Fibroblast of villous mesenchyme (primary cell): ENCODE data around the gene YAP1. TPM values are rescaled to one million over a fixed set of nuclear protein-coding genes. Genes with fewer than 3 reads are reported as not detected.
A peak's percentile ranks its signal among the peaks of the same experiment; 100 is the strongest.

Source experiments
- DNase-seq: peaks from one replicate; pipeline ENCODE4 v3.0.0-alpha.2; 2010; ENCODE audit warnings: low read depth
- H3K4me3 ChIP-seq: 2 replicates; pipeline ENCODE4 v1.5.1; 2011; ENCODE audit warnings: low read depth, mild to moderate bottlenecking, low read length
- CTCF ChIP-seq: IDR thresholded peaks from 2 replicates; pipeline ENCODE4 v1.5.1; 2012; ENCODE audit warnings: low read depth, mild to moderate bottlenecking, low read length; ENCODE audit not compliant: insufficient read depth
- total RNA-seq: library from RNA; depleted of rRNA; stranded (reverse); fragments of >200 nt; gene quantifications from 2 replicates; pipeline ENCODE4 v1.2.3, GENCODE V29; 2012

Gene YAP1
- total RNA-seq, 1 donor = 148 TPM

GRCh38 chr11:102115557-102115956, 5.3 kb downstream of the YAP1 start:
- no peak for TF ChIP-seq CTCF
- H3K4me3 ChIP-seq = no peak overlapping the region
- DNase-seq = peak; percentile 64

GRCh38 chr11:102116453-102117205, 6.4 kb downstream of the YAP1 start:
- no peak overlapping the region for H3K4me3 ChIP-seq
- no peak for DNase-seq
- no peak for TF ChIP-seq CTCF

DNA sequence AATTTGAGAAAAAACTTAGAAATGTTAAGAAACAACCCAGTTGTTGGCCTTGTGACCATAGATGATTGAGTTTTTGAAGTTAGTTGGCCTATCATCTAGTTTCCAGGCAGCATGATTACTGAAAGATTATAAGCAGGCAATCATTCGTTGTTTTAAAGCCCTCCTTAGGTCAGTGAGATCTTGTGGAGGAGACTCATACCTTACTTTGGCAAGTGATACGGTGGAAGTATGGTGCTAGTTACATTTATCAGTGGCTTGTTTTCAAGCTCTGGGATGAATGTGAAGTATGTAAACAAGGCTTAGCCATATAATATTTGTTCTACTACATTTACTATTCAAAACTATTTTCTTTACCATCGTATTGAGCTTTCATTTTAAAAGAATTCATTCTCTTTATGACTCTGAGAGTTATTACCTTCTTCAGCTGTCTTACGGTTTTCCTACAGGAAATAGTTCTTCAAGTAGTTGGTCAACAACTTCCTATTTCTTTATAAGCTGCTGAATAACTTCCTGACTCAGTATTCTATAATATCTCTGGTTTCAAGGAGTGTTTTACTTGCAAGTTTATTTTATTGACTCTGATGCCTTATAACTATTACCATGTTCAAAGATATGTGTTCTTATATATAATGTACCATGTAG, 7.3 kb downstream of the YAP1 start:
- peak overlapping the region; percentile 24 for H3K4me3 ChIP-seq
- DNase-seq = peak; percentile 66
- TF ChIP-seq CTCF = no peak

DNA sequence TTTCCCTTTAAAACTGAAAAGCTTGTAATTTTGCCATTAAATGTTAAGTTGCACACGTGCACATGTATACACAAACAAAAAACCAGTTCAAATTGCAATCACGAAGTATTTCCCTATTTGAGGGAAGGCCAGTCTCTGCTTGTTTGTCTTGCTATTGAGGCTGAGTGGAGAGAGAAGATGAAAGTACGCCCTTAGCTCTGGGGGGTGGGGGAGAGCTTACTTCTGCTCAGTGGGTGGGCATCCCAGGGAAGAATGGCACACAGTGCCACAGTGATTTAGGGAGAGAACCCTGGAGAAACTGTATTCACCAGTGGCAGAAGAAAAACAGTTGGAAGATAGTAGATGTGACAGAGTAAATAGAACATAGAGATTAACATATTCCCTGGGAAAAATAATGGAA, 8.7 kb downstream of the YAP1 start:
- no peak for DNase-seq
- no peak for TF ChIP-seq CTCF
- no peak overlapping the region for H3K4me3 ChIP-seq

- DNase-seq = peak; percentile 82
- H3K4me3 ChIP-seq = no peak overlapping the region
- TF ChIP-seq CTCF = no peak
These were observed 9.8 kb downstream of the YAP1 start for GRCh38 chr11:102119997-102120396.

GRCh38 chr11:102120437-102120973, 10.3 kb downstream of the YAP1 start:
- peak; percentile 66 for DNase-seq
- H3K4me3 ChIP-seq = peak overlapping the region; percentile 9
- TF ChIP-seq CTCF = no peak
